PFSK-1 (cell line): ENCODE measurements around the gene SLC25A52.

Experiments used
- POLR2AphosphoS5 ChIP-seq: IDR thresholded peaks from 2 replicates; pipeline ENCODE4 v1.6.1; 2012; ENCODE audit warnings: low read depth, mild to moderate bottlenecking, control low read depth, low read length, moderate library complexity
- REST ChIP-seq, 2 experiments: IDR thresholded peaks; 2 replicates each; pipeline versions ENCODE4 v1.6.1 to v1.8.0; 2011 to 2012; ENCODE audit warnings: low read depth in 2 of 2, low read length in 2 of 2, control low read depth in 1 of 2, inconsistent platforms in 1 of 2, mild to moderate bottlenecking in 1 of 2, moderate library complexity in 1 of 2; ENCODE audit not compliant: insufficient read depth in 1 of 2
- SIN3A ChIP-seq: IDR thresholded peaks from 2 replicates; pipeline ENCODE4 v1.6.1; 2012; ENCODE audit warnings: mild to moderate bottlenecking, low read length, moderate library complexity, borderline replicate concordance; ENCODE audit not compliant: insufficient read depth
- TAF1 ChIP-seq: IDR thresholded peaks from 2 replicates; pipeline ENCODE4 v1.6.1; 2012; ENCODE audit warnings: low read length, control low read depth, borderline replicate concordance; ENCODE audit not compliant: insufficient read depth

- TF ChIP-seq POLR2AphosphoS5: no peak
- no peak for TF ChIP-seq REST (IDR thresholded peaks at IDR 0.05; ENCODE audit: insufficient read depth in 1 of 2, low read depth in 2 of 2, low read length in 2 of 2)
- TF ChIP-seq TAF1: no peak
- TF ChIP-seq SIN3A: no peak
Observed at GRCh38 chr18:31778391-31778950, 17.8 kb upstream of the SLC25A52 start.
